Thoracic aorta (tissue), 2 donors: Measurements from ENCODE around the gene ENO4. TPM values are rescaled to one million over a fixed set of nuclear protein-coding genes. Genes with fewer than 3 reads are reported as not detected.

Source experiments
- ATAC-seq: fragments of 150-250 bp; one replicate; pipeline ENCODE4 v1.8.0; 2017; ENCODE audit warnings: low read depth; ENCODE audit not compliant: insufficient number of reproducible peaks, low FRiP score
- DNase-seq: peaks from one replicate; pipeline ENCODE4 v3.0.0-alpha.2; 2020; ENCODE audit warnings: low spot score
- H3K27ac ChIP-seq, 2 donors: fragments of 200-600 bp; sonication (generic); 1 replicate in 1 of 2; 2 replicates in 1 of 2; pipeline ENCODE4 v1.5.1; 2016; ENCODE audit warnings: mild to moderate bottlenecking in 2 of 2, moderate library complexity in 2 of 2
- H3K27me3 ChIP-seq: fragments of 200-600 bp; sonication (generic); replicated peaks from 2 replicates; pipeline ENCODE4 v1.6.0; 2016; ENCODE audit warnings: mild to moderate bottlenecking; ENCODE audit not compliant: insufficient read depth
- H3K36me3 ChIP-seq: fragments of 200-600 bp; sonication (generic); one replicate; pipeline ENCODE4 v1.5.1; 2016
- H3K4me1 ChIP-seq, 2 donors: fragments of 200-600 bp; sonication (generic); 1 replicate in 1 of 2; 2 replicates in 1 of 2; pipeline versions ENCODE4 v1.5.1 to v1.6.0; 2016; ENCODE audit warnings: low read depth in 2 of 2, mild to moderate bottlenecking in 1 of 2; ENCODE audit not compliant: control insufficient read depth in 1 of 2
- H3K4me3 ChIP-seq: fragments of 200-600 bp; sonication (generic); 2 replicates; pipeline ENCODE4 v1.5.1; 2016; ENCODE audit warnings: mild to moderate bottlenecking
- H3K9me3 ChIP-seq: fragments of 200-600 bp; sonication (generic); 2 replicates; pipeline ENCODE4 v1.5.1; 2016
- CTCF ChIP-seq: fragments of 200-600 bp; sonication (generic); IDR thresholded peaks from one replicate; pipeline ENCODE4 v1.5.1; 2019; ENCODE audit warnings: antibody characterized with exemption
- total RNA-seq, 2 donors: library from RNA; depleted of rRNA; stranded (reverse); fragments of >200 nt; gene quantifications; one replicate each; pipeline versions ENCODE4 v1.1.0 to v1.2.3, GENCODE V29; 2016

ENO4 gene
- total RNA-seq, 2 donors from 2014 or later: 0.54 TPM; not detected in 1

GRCh38 chr10:116892907-116893685 lies 43.8 kb downstream of the ENO4 start:
- DNase-seq (no peak), ATAC-seq (no peak)
- peaks cover 0 to 12% of the 10 kb centered on the region in 2 donors for H3K4me1 ChIP-seq
- no peak for TF ChIP-seq CTCF
- no peaks in the 10 kb centered on the region for H3K9me3 ChIP-seq
- no peaks in the 10 kb centered on the region for H3K27me3 ChIP-seq
- no peaks in the 10 kb centered on the region for H3K36me3 ChIP-seq
- H3K4me3 ChIP-seq: no peak overlapping the region
- no peak overlapping the region for H3K27ac ChIP-seq

DNA sequence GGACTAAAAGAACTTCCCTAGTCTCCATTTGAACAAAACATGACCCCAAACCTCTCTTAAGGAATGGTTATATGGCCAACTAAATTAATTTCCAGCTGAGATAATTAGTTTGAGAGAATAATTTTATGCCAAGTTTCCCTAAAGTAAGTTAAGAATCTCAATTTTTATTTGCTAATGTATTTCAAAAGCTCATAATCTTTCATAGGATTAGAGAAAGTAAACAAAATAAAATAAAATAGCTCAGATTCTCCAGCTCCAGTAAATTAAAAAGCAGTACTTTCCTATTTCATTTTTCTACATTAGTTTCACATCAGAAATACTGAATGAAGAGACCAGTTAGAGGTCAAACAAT lies 44.4 kb downstream of the ENO4 start:
- TF ChIP-seq CTCF: no peak
- H3K36me3 ChIP-seq: no peaks in the 10 kb centered on the region
- H3K27me3 ChIP-seq: no peaks in the 10 kb centered on the region
- no peak overlapping the region for H3K27ac ChIP-seq
- peaks cover 0 to 12% of the 10 kb centered on the region in 2 donors for H3K4me1 ChIP-seq
- DNase-seq (no peak), ATAC-seq (no peak)
- no peak overlapping the region for H3K4me3 ChIP-seq
- H3K9me3 ChIP-seq: no peaks in the 10 kb centered on the region

GRCh38 chr10:116899626-116900025 lies 50.3 kb downstream of the ENO4 start:
- no peak for ATAC-seq
- Histone ChIP-seq H3K27me3 (no peaks in the 10 kb centered on the region), H3K4me1 (no peaks in the 10 kb centered on the region), H3K9me3 (no peaks in the 10 kb centered on the region), H3K27ac (no peak overlapping the region), H3K4me3 (no peak overlapping the region), H3K36me3 (no peaks in the 10 kb centered on the region)
- DNase-seq: no peak
- no peak for TF ChIP-seq CTCF

DNA sequence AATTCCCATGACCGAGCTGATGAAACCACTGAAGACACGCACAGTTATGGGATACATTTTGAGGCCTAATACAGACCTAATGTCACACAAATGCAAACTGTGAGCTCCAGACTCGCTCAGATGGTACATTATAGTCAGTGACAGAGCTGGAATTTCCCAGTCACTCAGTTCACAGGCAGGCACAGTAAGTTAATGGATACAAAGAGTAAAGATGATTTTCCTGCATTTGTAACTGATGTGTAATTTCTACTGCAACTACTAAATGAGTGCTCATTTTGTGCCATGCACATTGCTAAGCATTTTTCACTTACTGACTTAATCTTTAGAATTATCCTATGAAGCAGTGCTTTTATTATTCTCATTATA lies 56.5 kb downstream of the ENO4 start:
- Histone ChIP-seq H3K36me3 (no peaks in the 10 kb centered on the region), H3K9me3 (no peaks in the 10 kb centered on the region), H3K27ac (no peak overlapping the region), H3K4me1 (no peaks in the 10 kb centered on the region), H3K27me3 (no peaks in the 10 kb centered on the region), H3K4me3 (no peak overlapping the region)
- TF ChIP-seq CTCF: no peak
- no peak for ATAC-seq
- no peak for DNase-seq

GRCh38 chr10:116907245-116907987 lies 58.1 kb downstream of the ENO4 start:
- no peak for TF ChIP-seq CTCF
- H3K36me3 ChIP-seq: no peaks in the 10 kb centered on the region
- no peak overlapping the region for H3K27ac ChIP-seq
- H3K27me3 ChIP-seq: no peaks in the 10 kb centered on the region
- no peak for ATAC-seq
- no peaks in the 10 kb centered on the region for H3K4me1 ChIP-seq
- no peak overlapping the region for H3K4me3 ChIP-seq
- DNase-seq: no peak
- no peaks in the 10 kb centered on the region for H3K9me3 ChIP-seq
